ENCODE results near the gene CNTN1. TPM values are rescaled to one million over a fixed set of nuclear protein-coding genes. Genes with fewer than 3 reads are reported as not detected.

CNTN1 gene
- total and polyA plus RNA-seq, 2 of the 4 experiments (the other 2 are of a cell fraction): 0.10 to 0.18 TPM

DNA sequence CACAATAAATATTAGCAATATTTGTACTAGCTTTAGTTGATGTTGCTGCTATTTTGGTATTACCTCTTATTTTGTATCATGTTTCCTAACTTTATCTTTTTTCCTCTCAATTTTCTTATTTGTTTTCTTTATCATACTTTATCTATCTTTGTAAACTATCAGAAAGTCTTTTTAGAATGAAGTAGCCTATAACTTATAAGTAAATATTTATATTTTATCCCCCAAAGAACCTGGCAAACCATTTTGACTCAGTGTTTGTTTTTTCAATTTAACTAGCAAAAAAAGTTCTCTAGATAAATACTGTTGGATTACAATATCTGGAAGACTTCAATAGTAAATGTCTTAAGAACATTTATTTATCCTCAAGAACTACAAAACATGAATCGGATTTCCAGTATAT lies 360.2 kb downstream of the CNTN1 start:
- H3K27ac ChIP-seq (ENCODE audit: insufficient read depth, low read length): no peak overlapping the region
- H3K4ac ChIP-seq (ENCODE audit: low read depth, low read length): no peak overlapping the region
- no peaks in the 10 kb centered on the region for H3K27me3 ChIP-seq (ENCODE audit: control insufficient read depth, insufficient read depth, low read length)
- H2AK5ac ChIP-seq (ENCODE audit: low read depth, low read length): no peak overlapping the region
- no peak overlapping the region for H3K23ac ChIP-seq (ENCODE audit: low read depth, low read length)
- H3K9me3 ChIP-seq (ENCODE audit: control insufficient read depth, insufficient read depth, low read length): no peaks in the 10 kb centered on the region
- no peak overlapping the region for H3K14ac ChIP-seq (replicated peaks; ENCODE audit: low read depth, low read length)
- H3K79me1 ChIP-seq (ENCODE audit: low read depth in 1 of 2, low read length in 2 of 2): no peaks in the 10 kb centered on the region
- no peak overlapping the region for H2AK9ac ChIP-seq (replicated peaks; ENCODE audit: low read depth, low read length, poor library complexity)
- H4K91ac ChIP-seq (ENCODE audit: insufficient read depth, low read depth, low read length): no peak overlapping the region
- no peak overlapping the region for H2BK120ac ChIP-seq (ENCODE audit: low read depth, low read length)
- no peak overlapping the region for H4K8ac ChIP-seq (ENCODE audit: low read depth in 2 of 2, low read length in 2 of 2)
- H4K5ac ChIP-seq (ENCODE audit: low read depth, low read length): no peak overlapping the region
- no peak overlapping the region for H3K9ac ChIP-seq (ENCODE audit: low read depth, low read length)
- no peak overlapping the region for H2BK5ac ChIP-seq (ENCODE audit: low read depth, low read length, poor library complexity, severe bottlenecking)
- POLR2A ChIA-PET (ENCODE audit: unreplicated experiment): no interaction called here
- TF ChIP-seq FOS (IDR thresholded peaks at IDR 0.05; ENCODE audit: low read depth, low read length) (no peak), MXI1 (IDR thresholded peaks at IDR 0.05; ENCODE audit: borderline replicate concordance, low read depth, low read length) (no peak), POLR2A (IDR thresholded peaks at IDR 0.05; ENCODE audit: low read depth, low read length) (no peak), SMC3 (IDR thresholded peaks at IDR 0.05; ENCODE audit: low read depth, low read length) (no peak), BHLHE40 (IDR thresholded peaks at IDR 0.05; ENCODE audit: low read depth, low read length) (no peak), RCOR1 (IDR thresholded peaks at IDR 0.05; ENCODE audit: insufficient replicate concordance, low read length) (no peak)
- TF ChIP-seq, protein P1, sequence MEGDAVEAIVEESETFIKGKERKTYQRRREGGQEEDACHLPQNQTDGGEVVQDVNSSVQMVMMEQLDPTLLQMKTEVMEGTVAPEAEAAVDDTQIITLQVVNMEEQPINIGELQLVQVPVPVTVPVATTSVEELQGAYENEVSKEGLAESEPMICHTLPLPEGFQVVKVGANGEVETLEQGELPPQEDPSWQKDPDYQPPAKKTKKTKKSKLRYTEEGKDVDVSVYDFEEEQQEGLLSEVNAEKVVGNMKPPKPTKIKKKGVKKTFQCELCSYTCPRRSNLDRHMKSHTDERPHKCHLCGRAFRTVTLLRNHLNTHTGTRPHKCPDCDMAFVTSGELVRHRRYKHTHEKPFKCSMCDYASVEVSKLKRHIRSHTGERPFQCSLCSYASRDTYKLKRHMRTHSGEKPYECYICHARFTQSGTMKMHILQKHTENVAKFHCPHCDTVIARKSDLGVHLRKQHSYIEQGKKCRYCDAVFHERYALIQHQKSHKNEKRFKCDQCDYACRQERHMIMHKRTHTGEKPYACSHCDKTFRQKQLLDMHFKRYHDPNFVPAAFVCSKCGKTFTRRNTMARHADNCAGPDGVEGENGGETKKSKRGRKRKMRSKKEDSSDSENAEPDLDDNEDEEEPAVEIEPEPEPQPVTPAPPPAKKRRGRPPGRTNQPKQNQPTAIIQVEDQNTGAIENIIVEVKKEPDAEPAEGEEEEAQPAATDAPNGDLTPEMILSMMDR (conservative IDR thresholded peaks at IDR 0.05; ENCODE audit: low read depth, low read length): no peak
- TF ChIP-seq, protein P2, sequence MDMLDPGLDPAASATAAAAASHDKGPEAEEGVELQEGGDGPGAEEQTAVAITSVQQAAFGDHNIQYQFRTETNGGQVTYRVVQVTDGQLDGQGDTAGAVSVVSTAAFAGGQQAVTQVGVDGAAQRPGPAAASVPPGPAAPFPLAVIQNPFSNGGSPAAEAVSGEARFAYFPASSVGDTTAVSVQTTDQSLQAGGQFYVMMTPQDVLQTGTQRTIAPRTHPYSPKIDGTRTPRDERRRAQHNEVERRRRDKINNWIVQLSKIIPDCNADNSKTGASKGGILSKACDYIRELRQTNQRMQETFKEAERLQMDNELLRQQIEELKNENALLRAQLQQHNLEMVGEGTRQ (IDR thresholded peaks at IDR 0.05; ENCODE audit: low read depth, low read length): no peak
- TF ChIP-seq, protein P3, sequence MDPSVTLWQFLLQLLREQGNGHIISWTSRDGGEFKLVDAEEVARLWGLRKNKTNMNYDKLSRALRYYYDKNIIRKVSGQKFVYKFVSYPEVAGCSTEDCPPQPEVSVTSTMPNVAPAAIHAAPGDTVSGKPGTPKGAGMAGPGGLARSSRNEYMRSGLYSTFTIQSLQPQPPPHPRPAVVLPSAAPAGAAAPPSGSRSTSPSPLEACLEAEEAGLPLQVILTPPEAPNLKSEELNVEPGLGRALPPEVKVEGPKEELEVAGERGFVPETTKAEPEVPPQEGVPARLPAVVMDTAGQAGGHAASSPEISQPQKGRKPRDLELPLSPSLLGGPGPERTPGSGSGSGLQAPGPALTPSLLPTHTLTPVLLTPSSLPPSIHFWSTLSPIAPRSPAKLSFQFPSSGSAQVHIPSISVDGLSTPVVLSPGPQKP (IDR thresholded peaks at IDR 0.05; ENCODE audit: borderline replicate concordance, low read depth, low read length): no peak
- WGBS, 2 experiments (ENCODE audit: extremely low coverage in 2 of 2, insufficient read length in 1 of 2): no CpG with 5 or more reads among the region's 1 CpG
- H2BK20ac ChIP-seq (ENCODE audit: low read depth, low read length): no peak overlapping the region
- ATAC-seq (ENCODE audit: low read depth): no peak
- H2AFZ ChIP-seq (replicated peaks; ENCODE audit: low read length, poor library complexity): no peak overlapping the region
- H2BK15ac ChIP-seq (ENCODE audit: low read depth, low read length): no peak overlapping the region
- H3K4me2 ChIP-seq (ENCODE audit: low read depth, low read length): no peak overlapping the region
- H3K36me3 ChIP-seq (ENCODE audit: control insufficient read depth, insufficient read depth, low read length): no peaks in the 10 kb centered on the region
- dilution Hi-C loops (cut with HindIII; ENCODE audit: low sequenced_read_pairs, unreplicated experiment) (no loop called here), in situ Hi-C loops (cut with MboI; ENCODE audit: low sequenced_read_pairs) (no loop called here), intact Hi-C loops (cut with micrococcal nuclease) (loop anchor here (10.0 kb wide), 1 partner anchor 98 kb away; no protein-coding TSS in a partner anchor)
- H4K20me1 ChIP-seq (ENCODE audit: insufficient read depth, low read length): no peaks in the 10 kb centered on the region
- peaks cover 2% of the 10 kb centered on the region; the same call in 1 of the 2 replicates for H3K4me1 ChIP-seq (ENCODE audit: control insufficient read depth, insufficient read depth, low read length)
- H3K4me3 ChIP-seq (ENCODE audit: insufficient read depth, low read depth, low read length): no peak overlapping the region
- H3K56ac ChIP-seq (ENCODE audit: extremely low read depth, insufficient read depth, low read length): no peak overlapping the region
- H3K18ac ChIP-seq (ENCODE audit: low read depth, low read length): no peak overlapping the region
- CTCF ChIA-PET: no interaction called here
- no peaks in the 10 kb centered on the region; the same call in 1 of the 2 replicates for H3K9me1 ChIP-seq (ENCODE audit: insufficient read depth, low read length)
- no TSS peak for BruUV-seq (replicated peaks)
- no peak for DNase-seq

All from IMR-90 (cell line).